Mesothelial cell of epicardium (in vitro differentiated cells): ENCODE data around the gene EPB41L5. TPM values are rescaled to one million over a fixed set of nuclear protein-coding genes. Genes with fewer than 3 reads are reported as not detected.

ENCODE experiments used
- DNase-seq, 2 experiments: peaks; one replicate each; pipeline ENCODE4 v3.0.0; 2021; ENCODE audit warnings: low spot score in 2 of 2; ENCODE audit not compliant: unreplicated experiment in 2 of 2
- H3K27ac Mint-ChIP-seq: 2 replicates; pipeline ENCODE4 v1.8.0; 2021; ENCODE audit warnings: mixed read lengths
- H3K27me3 Mint-ChIP-seq: 2 replicates; pipeline ENCODE4 v1.8.0; 2021; ENCODE audit warnings: low read depth, mixed read lengths
- H3K36me3 Mint-ChIP-seq: 2 replicates; pipeline ENCODE4 v1.8.0; 2021; ENCODE audit warnings: mixed read lengths
- H3K4me1 Mint-ChIP-seq: 2 replicates; pipeline ENCODE4 v1.8.0; 2021; ENCODE audit warnings: mixed read lengths
- H3K4me3 Mint-ChIP-seq: 2 replicates; pipeline ENCODE4 v1.8.0; 2021; ENCODE audit warnings: mild to moderate bottlenecking, moderate library complexity, mixed read lengths
- H3K9me3 Mint-ChIP-seq: 2 replicates; pipeline ENCODE4 v1.8.0; 2021; ENCODE audit warnings: mixed read lengths
- total RNA-seq: library from RNA; stranded (reverse); gene quantifications from 3 replicates; pipeline ENCODE4 v1.2.1, GENCODE V29; 2021
- TF ChIP-seq, protein P1 (sequence below): fragments of 200-600 bp; sonication (generic); IDR thresholded peaks from one replicate; pipeline ENCODE4 v1.5.0; 2021; ENCODE audit warnings: antibody characterized with exemption; ENCODE audit not compliant: unreplicated experiment

EPB41L5 gene
- total RNA-seq, 1 donor from 2014 or later = 43.4 TPM

DNA sequence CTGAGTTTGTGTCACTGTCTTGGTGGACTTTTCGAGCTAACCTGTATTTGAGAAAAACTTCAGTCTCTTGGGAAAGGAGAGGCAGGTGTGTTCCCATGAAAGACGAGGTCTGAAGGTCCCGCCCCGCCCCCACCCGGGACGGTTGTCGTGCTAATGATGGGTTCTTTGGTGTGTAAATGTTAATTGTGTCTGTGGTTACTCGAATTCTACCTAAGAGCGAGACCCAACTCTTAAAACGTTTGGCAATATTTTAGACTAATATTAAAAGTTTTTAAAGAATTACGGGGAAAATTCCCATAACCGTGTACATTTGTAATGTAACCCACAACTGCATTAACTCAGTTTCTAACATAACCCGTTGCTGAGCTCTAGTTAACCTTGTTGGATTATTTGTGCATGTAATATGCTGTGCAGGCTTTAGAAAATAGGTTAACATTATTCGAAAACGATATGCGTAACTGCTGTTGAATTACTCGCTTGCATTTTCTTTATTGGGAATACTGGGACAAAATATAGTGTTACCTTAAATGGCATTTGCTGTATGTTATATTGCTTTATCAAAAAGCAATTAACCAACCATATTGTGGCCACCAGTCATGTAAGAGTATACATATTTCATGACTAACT lies 833 bp downstream of the EPB41L5 start:
- H3K4me3 Mint-ChIP-seq = peak overlapping the region; percentile 86
- peak overlapping the region; percentile 96 for H3K27ac Mint-ChIP-seq
- TF ChIP-seq, protein P1, sequence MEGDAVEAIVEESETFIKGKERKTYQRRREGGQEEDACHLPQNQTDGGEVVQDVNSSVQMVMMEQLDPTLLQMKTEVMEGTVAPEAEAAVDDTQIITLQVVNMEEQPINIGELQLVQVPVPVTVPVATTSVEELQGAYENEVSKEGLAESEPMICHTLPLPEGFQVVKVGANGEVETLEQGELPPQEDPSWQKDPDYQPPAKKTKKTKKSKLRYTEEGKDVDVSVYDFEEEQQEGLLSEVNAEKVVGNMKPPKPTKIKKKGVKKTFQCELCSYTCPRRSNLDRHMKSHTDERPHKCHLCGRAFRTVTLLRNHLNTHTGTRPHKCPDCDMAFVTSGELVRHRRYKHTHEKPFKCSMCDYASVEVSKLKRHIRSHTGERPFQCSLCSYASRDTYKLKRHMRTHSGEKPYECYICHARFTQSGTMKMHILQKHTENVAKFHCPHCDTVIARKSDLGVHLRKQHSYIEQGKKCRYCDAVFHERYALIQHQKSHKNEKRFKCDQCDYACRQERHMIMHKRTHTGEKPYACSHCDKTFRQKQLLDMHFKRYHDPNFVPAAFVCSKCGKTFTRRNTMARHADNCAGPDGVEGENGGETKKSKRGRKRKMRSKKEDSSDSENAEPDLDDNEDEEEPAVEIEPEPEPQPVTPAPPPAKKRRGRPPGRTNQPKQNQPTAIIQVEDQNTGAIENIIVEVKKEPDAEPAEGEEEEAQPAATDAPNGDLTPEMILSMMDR = no peak
- peaks cover 13% of the 10 kb centered on the region for H3K36me3 Mint-ChIP-seq
- peaks cover 24% of the 10 kb centered on the region for H3K4me1 Mint-ChIP-seq
- no peak for DNase-seq
- no peaks in the 10 kb centered on the region for H3K27me3 Mint-ChIP-seq
- peaks cover 4% of the 10 kb centered on the region for H3K9me3 Mint-ChIP-seq

DNA sequence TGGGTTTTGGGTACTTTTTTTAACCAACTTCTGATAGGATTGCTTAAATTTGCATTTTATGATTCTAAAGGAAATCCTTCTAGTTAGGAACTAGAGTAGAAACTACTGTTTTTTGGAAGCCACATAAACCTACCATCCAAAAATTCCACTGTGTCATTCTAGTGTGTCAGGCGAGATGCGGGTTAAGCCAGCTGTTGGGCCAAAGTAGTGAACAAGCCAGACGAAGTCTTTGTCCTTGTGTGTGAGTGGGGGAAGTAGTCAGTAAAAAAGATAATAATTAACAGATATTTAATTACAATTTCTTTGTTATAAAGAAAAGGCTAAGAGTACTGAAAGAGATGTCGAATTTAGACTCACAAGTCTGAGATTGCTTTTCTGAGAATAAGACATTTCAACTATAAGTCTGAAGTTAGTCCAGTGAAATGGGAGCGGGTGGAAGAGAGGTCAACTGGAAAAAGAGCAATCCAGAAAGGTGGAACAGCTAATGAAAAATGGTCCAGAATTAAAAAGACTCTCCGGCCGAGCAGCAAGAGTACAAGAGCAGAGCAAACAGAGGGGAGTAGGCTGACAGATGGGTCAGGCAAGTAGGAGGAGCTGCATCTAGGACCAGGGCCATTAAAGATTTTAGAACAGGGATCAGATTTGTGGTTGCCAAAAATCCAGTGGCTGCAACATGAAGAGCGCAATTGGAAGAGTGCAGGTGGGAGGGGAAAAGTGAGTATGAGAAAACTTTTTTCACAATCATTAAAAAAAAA lies 1.5 kb downstream of the EPB41L5 start:
- H3K27me3 Mint-ChIP-seq = no peaks in the 10 kb centered on the region
- H3K27ac Mint-ChIP-seq = peak overlapping the region; percentile 96
- peak overlapping the region; percentile 86 for H3K4me3 Mint-ChIP-seq
- DNase-seq = no peak
- TF ChIP-seq, protein P1 = no peak
- H3K4me1 Mint-ChIP-seq = peaks cover 26% of the 10 kb centered on the region
- H3K36me3 Mint-ChIP-seq = peaks cover 18% of the 10 kb centered on the region
- peaks cover 4% of the 10 kb centered on the region for H3K9me3 Mint-ChIP-seq

DNA sequence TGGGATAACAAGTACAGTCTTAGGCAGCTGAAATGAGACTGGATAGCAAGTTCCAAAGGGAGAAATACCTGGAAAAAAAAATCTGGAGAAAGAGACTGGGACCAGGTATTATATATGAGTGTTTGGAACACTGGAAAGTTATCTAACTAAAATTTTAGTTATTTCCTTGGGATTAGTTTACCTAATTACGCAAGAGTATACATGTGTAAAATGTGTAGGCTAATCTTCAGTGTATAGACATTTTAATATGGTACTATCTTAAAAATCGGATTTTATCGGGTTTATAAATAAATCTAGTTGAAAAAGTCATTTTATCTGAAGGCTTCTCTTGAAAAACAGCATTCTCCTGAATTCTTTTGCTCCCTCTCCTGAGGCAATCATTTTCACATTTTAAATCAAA lies 3.9 kb downstream of the EPB41L5 start:
- DNase-seq = no peak
- Mint-ChIP-seq H3K27me3 (no peaks in the 10 kb centered on the region), H3K4me1 (peaks cover 39% of the 10 kb centered on the region), H3K4me3 (no peak overlapping the region), H3K9me3 (peaks cover 4% of the 10 kb centered on the region), H3K27ac (peak overlapping the region; percentile 6), H3K36me3 (peaks cover 24% of the 10 kb centered on the region)
- TF ChIP-seq, protein P1 = no peak

DNA sequence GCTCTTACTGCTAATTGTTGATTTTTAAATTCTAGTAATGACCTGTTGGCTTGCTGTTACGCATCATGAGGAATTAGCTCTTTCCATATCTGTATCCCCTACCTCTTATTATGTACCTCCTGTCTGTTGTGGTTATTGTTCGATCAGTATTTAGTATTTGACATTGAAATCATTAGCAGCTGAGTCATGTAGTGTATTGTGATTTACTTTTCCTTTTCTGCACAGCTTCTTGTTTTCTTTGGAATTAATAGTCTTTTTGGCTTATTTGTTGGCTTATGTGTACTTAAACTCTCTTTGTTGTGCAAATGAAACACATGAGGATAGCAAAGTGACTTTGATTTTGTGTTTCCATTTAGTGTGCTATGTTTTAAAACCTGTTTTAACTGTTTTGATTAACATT lies 4.3 kb downstream of the EPB41L5 start:
- peaks cover 37% of the 10 kb centered on the region for H3K4me1 Mint-ChIP-seq
- peaks cover 4% of the 10 kb centered on the region for H3K9me3 Mint-ChIP-seq
- H3K27me3 Mint-ChIP-seq = no peaks in the 10 kb centered on the region
- peaks cover 25% of the 10 kb centered on the region for H3K36me3 Mint-ChIP-seq
- no peak overlapping the region for H3K4me3 Mint-ChIP-seq
- H3K27ac Mint-ChIP-seq = peak overlapping the region; percentile 5
- TF ChIP-seq, protein P1 = no peak
- no peak for DNase-seq

DNA sequence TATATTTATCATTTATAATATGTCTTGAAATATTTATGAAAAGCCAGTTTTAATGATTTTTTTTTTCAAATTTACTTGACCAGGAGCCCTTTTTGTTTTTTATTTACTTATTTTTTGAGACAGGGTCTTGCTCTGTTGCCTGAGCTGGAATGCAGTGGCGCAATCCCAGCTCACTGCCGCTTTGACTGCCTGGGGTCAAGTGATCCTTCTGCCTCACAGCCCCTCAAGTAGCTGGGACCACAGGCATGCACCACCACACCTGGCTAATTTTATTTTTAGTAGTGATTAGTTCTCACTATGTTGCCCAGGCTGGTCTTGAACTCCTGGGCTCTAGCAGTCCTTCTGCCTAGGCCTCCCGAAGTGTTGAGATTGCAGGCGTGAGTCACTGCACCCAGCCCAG lies 5.7 kb downstream of the EPB41L5 start:
- peaks cover 37% of the 10 kb centered on the region for H3K36me3 Mint-ChIP-seq
- H3K4me3 Mint-ChIP-seq = no peak overlapping the region
- DNase-seq = no peak
- peaks cover 14% of the 10 kb centered on the region for H3K9me3 Mint-ChIP-seq
- peaks cover 33% of the 10 kb centered on the region for H3K4me1 Mint-ChIP-seq
- H3K27ac Mint-ChIP-seq = no peak overlapping the region
- TF ChIP-seq, protein P1 = no peak
- no peaks in the 10 kb centered on the region for H3K27me3 Mint-ChIP-seq
